OCI-LY1 (cell line): Measurements from ENCODE around the gene FKBP8.
"Not testable (repeated sequence)": the region's sequence is repeated elsewhere in the genome, so short reads cannot be mapped to it uniquely, and the experiment has no call there.

Source experiments
- H2AFZ ChIP-seq: fragments of 200-600 bp; sonication (generic), shearing (Covaris generic); 2 replicates; pipeline ENCODE4 v1.6.0; 2014; ENCODE audit warnings: antibody characterized with exemption, mild to moderate bottlenecking, low read length
- H3F3A ChIP-seq: fragments of 200-600 bp; sonication (generic), shearing (Covaris generic); 2 replicates; pipeline ENCODE4 v1.6.0; 2014; ENCODE audit warnings: mild to moderate bottlenecking, antibody characterized with exemption, low read length, moderate library complexity; ENCODE audit not compliant: insufficient read depth
- H3K27ac ChIP-seq: fragments of 200-600 bp; sonication (generic); 2 replicates; pipeline ENCODE4 v1.5.1; 2014; ENCODE audit warnings: low read length, mixed run types, mild to moderate bottlenecking, low read depth; ENCODE audit not compliant: poor library complexity, severe bottlenecking
- H3K27me3 ChIP-seq: fragments of 200-600 bp; sonication (generic); 2 replicates; pipeline ENCODE4 v1.6.0; 2014; ENCODE audit warnings: antibody characterized with exemption, mild to moderate bottlenecking, low read length, moderate library complexity; ENCODE audit not compliant: insufficient read depth
- H3K36me3 ChIP-seq: fragments of 200-600 bp; sonication (generic); 2 replicates; pipeline ENCODE4 v1.6.1; 2014; ENCODE audit warnings: mild to moderate bottlenecking, antibody characterized with exemption, low read length, moderate library complexity, mixed read lengths; ENCODE audit not compliant: insufficient read depth
- H3K4me1 ChIP-seq: fragments of 200-600 bp; sonication (generic); 2 replicates; pipeline ENCODE4 v1.5.1; 2014; ENCODE audit warnings: mild to moderate bottlenecking, low read length, moderate library complexity; ENCODE audit not compliant: insufficient read depth, severe bottlenecking
- H3K4me2 ChIP-seq: fragments of 200-600 bp; sonication (generic), shearing (Covaris generic); 2 replicates; pipeline ENCODE4 v1.6.1; 2014; ENCODE audit warnings: low read length
- H3K4me3 ChIP-seq: fragments of 200-600 bp; sonication (generic); 2 replicates; pipeline ENCODE4 v1.5.1; 2014; ENCODE audit warnings: low read length, low read depth, mild to moderate bottlenecking, mixed read lengths; ENCODE audit not compliant: poor library complexity, severe bottlenecking
- H3K79me2 ChIP-seq: fragments of 200-600 bp; shearing (Covaris generic); 2 replicates; pipeline ENCODE4 v1.6.1; 2016; ENCODE audit warnings: mixed run types, low read length, mixed read lengths; ENCODE audit not compliant: insufficient read depth
- H3K9ac ChIP-seq: fragments of 200-600 bp; sonication (generic), shearing (Covaris generic); 2 replicates; pipeline ENCODE4 v1.6.1; 2014; ENCODE audit warnings: mild to moderate bottlenecking, low read length, mixed read lengths
- H3K9me2 ChIP-seq: fragments of 200-600 bp; sonication (generic), shearing (Covaris generic); 2 replicates; pipeline ENCODE4 v1.6.1; 2014; ENCODE audit warnings: low read depth, mild to moderate bottlenecking, low read length, mixed read lengths
- H3K9me3 ChIP-seq: fragments of 200-600 bp; shearing (Covaris generic); 2 replicates; pipeline ENCODE4 v1.6.1; 2014; ENCODE audit warnings: low read length, mixed read lengths
- H4K20me1 ChIP-seq: fragments of 200-600 bp; sonication (generic), shearing (Covaris generic); 2 replicates; pipeline ENCODE4 v1.6.0; 2016; ENCODE audit warnings: mild to moderate bottlenecking, low read length; ENCODE audit not compliant: insufficient read depth
- EZH2 ChIP-seq: fragments of 200-600 bp; sonication (generic), shearing (Covaris generic); IDR thresholded peaks from 2 replicates; pipeline ENCODE4 v1.8.0; 2017; ENCODE audit warnings: borderline replicate concordance, mixed run types, mild to moderate bottlenecking, antibody characterized with exemption, low read length, moderate library complexity, mixed read lengths
- TF ChIP-seq, protein P1 (sequence below): fragments of 200-600 bp; sonication (generic), shearing (Covaris generic); IDR thresholded peaks from 2 replicates; pipeline ENCODE4 v1.5.1; 2017; ENCODE audit warnings: mild to moderate bottlenecking, antibody characterized with exemption, low read length, moderate library complexity, mixed read lengths

Gene FKBP8

DNA sequence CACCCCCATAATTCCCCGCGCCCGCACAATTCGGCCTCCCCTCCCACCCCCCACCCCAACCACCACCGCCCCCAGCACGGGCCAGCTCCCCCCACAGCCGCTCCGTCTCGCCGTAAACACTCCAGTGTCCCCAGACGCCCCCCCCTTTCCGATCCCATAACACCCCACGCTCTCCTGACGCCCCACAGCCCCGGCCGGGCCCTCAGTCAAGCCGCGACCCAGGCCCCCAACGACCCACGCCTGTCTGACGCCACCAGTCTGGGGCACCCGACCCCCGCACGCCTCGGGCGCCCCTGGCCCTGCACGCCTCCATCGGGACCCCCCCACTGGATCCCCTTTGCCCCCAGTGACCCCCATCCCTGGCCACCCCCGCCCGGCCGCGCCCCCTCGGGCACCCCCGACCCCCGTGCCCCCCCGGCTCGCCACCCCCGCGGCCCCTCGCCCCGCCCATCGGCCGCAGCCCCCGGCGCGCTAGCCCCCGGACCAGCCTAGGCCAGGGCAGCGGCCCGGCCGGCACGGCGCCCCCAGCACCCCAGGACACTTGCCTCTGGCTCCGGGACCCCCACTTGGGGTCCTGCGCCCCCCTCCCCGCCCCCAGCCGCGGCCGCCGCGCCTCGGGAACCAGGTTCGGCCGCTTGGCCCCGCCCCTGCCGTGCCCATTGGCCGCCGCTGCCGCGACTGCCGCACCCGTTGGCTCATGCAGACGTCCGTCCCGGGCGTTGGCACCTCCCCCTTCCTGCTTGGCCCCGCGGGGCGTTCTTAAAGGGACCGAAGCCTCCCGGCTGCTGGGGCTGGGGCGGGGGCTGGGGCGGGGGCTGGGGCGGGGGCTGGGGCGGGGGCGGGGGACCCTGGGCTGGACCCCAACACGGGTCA, at the start of gene FKBP8:
FKBP8 (minus strand) TSS at position 633 of the 873 bp plus-strand sequence. CDS start 1,603 bp downstream, outside the sequence.
- Histone ChIP-seq H3K79me2 (0 out of 2 replicates have a peak, but pooled peaks cover 4% of the 10 kb centered on the region), H3K9ac (peak within 1 kb of the TSS; percentile 97), H3K4me3 (peak within 1 kb of the TSS; percentile 89), H3F3A (no peaks in the 10 kb centered on the region), H3K27me3 (no peaks in the 10 kb centered on the region), H3K4me1 (peaks cover 20% of the 10 kb centered on the region), H3K27ac (peak within 1 kb of the TSS; percentile 73), H3K9me2 (no peaks in the 10 kb centered on the region), H3K36me3 (peaks cover 25% of the 10 kb centered on the region), H4K20me1 (no peaks in the 10 kb centered on the region), H2AFZ (no peak within 1 kb of the TSS), H3K9me3 (no peaks in the 10 kb centered on the region), H3K4me2 (peak within 1 kb of the TSS; percentile 100)
- no peak for TF ChIP-seq EZH2
- TF ChIP-seq, protein P1, sequence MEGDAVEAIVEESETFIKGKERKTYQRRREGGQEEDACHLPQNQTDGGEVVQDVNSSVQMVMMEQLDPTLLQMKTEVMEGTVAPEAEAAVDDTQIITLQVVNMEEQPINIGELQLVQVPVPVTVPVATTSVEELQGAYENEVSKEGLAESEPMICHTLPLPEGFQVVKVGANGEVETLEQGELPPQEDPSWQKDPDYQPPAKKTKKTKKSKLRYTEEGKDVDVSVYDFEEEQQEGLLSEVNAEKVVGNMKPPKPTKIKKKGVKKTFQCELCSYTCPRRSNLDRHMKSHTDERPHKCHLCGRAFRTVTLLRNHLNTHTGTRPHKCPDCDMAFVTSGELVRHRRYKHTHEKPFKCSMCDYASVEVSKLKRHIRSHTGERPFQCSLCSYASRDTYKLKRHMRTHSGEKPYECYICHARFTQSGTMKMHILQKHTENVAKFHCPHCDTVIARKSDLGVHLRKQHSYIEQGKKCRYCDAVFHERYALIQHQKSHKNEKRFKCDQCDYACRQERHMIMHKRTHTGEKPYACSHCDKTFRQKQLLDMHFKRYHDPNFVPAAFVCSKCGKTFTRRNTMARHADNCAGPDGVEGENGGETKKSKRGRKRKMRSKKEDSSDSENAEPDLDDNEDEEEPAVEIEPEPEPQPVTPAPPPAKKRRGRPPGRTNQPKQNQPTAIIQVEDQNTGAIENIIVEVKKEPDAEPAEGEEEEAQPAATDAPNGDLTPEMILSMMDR = no peak

GRCh38 chr19:18592732-18593131, 49.4 kb upstream of the FKBP8 start:
- H3K27ac ChIP-seq = peak overlapping the region; percentile 61
- H3K4me1 ChIP-seq = peaks cover 46% of the 10 kb centered on the region
- not testable (repeated sequence) for H2AFZ ChIP-seq, H3K27me3 ChIP-seq, H3K36me3 ChIP-seq, H3K9me3 ChIP-seq, H3K9ac ChIP-seq, H3F3A ChIP-seq, H3K79me2 ChIP-seq, H4K20me1 ChIP-seq, H3K4me3 ChIP-seq, H3K9me2 ChIP-seq
- H3K4me2 ChIP-seq = peak overlapping the region; percentile 94; the same call in 1 of the 2 replicates

- Histone ChIP-seq H2AFZ (no peak overlapping the region), H3K27me3 (no peaks in the 10 kb centered on the region; the same call in 1 of the 2 replicates), H3K4me3 (no peak overlapping the region), H3K4me1 (peaks cover 49% of the 10 kb centered on the region), H3K9me2 (no peaks in the 10 kb centered on the region), H3K9me3 (no peaks in the 10 kb centered on the region), H4K20me1 (no peaks in the 10 kb centered on the region), H3K79me2 (no peaks in the 10 kb centered on the region), H3K9ac (no peak overlapping the region), H3F3A (no peaks in the 10 kb centered on the region), H3K36me3 (no peaks in the 10 kb centered on the region), H3K27ac (no peak overlapping the region), H3K4me2 (no peak overlapping the region)
- TF ChIP-seq, protein P1 = no peak
- TF ChIP-seq EZH2 = no peak
Measured at GRCh38 chr19:18591735-18592385, 48.5 kb upstream of the FKBP8 start.
